Hepatic stellate cell (primary cell): ENCODE measurements around the gene TSPAN15.
"Not testable (repeated sequence)": the region's sequence is repeated elsewhere in the genome, so short reads cannot be mapped to it uniquely, and the experiment has no call there.

Experiments
- DNase-seq: peaks from one replicate; pipeline ENCODE4 v3.0.0; 2011; ENCODE audit warnings: low spot score

Gene TSPAN15

GRCh38 chr10:69503001-69503895 is 52.0 kb downstream of the TSPAN15 start:
- no peak for DNase-seq

GRCh38 chr10:69503896-69504265 is 52.6 kb downstream of the TSPAN15 start:
- DNase-seq, result no peak

- no peak for DNase-seq
Measured at GRCh38 chr10:69504576-69505250, 53.4 kb downstream of the TSPAN15 start.

DNA sequence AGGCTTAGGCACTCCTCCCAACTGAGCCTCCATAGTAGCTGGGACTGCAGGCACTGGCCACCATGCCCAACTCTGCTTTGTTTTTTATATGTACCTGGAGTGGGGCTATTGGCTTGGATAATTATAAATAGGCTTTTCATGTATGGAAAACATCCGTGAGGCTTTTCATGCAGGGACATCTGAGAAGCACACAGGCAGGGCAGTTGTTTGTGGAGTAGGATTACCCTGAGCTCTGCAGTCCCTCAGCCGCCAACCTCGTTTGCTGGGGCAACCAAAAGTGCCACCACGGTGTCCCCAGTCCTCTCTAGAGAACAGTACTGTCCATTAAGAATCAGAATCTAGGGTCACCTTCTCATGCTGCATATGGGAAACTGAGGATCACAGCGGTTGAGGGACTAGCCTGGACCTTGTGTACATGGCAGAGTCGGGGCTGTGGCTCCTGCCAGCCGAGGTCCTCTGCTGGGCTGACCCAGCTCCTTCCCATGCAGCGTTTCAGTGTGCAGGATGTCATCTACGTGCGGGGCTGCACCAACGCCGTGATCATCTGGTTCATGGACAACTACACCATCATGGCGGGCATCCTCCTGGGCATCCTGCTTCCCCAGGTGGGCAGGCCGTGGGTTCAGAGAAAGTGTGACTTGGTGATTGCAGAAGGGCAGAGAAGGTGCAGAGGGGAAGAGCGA is 54.5 kb downstream of the TSPAN15 start:
- no peak for DNase-seq

- peak; percentile 3 for DNase-seq
Measured at GRCh38 chr10:69506487-69506833, 55.2 kb downstream of the TSPAN15 start.

GRCh38 chr10:69506834-69507713 is 55.8 kb downstream of the TSPAN15 start:
- peak; percentile 2 for DNase-seq

- peak; percentile 1 for DNase-seq
Measured at GRCh38 chr10:69508738-69509340, 57.6 kb downstream of the TSPAN15 start.

DNA sequence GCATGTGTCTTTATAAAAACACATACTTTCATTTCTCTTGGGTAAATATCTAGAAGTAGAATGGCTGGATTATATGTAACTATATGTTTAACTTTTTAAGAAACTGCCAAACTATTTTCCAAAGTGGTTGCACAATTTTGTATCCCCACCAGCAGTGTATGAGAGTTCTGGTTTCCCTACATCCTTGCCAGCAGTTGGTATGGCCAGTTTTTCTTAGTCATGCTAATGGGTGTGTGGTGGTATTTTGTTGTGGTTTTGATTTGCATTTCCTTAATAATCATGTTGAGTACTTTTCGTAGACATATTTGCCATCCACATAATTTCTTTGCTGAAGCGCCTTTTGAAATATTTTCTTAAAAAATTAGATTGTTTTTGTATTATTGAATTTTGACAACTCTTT is 61.6 kb downstream of the TSPAN15 start:
- DNase-seq, result no peak

DNA sequence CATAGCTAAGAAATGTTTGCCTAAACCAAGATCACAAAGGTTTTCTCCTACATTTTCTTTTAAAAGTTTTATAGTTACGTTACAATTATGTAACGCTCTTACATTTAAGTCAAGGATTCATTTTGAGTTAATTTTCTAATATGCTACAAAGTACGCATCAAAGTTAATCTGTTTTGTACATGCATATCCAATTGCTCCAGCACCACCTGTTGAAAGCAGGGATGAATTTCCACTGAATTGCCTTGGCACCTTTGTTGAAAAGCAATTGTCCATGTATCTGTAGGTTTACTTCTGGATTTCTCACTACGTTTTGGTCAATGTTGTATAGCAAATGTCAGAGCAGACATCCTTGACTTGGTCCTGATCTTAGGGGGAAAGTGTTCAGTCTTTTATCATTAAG is 62.4 kb downstream of the TSPAN15 start:
- no peak for DNase-seq

GRCh38 chr10:69515699-69516259 is 64.5 kb downstream of the TSPAN15 start:
- peak; percentile 83 for DNase-seq

- DNase-seq, result no peak
Measured at GRCh38 chr10:69516316-69516715, 65.1 kb downstream of the TSPAN15 start.

DNA sequence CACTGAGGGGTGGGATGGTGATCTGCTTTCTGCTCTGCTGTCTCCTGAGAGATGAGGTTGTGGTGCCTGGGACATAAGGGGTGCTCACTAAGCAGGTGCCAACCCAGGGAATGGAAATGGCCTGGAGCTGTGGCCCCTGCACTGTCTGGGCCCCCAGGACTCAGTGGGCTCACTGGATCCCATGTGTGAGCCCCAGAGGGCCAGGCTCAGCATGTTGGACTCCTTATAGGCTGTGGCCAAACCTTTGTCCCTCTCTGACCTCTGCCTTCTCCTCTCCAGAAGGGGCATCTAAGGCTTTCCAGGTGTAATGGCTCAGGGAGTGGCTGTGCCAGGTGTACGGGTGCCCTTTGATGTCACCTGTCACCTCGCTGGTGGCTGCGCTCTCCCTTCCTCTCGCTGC is 65.5 kb downstream of the TSPAN15 start:
- no peak for DNase-seq

DNA sequence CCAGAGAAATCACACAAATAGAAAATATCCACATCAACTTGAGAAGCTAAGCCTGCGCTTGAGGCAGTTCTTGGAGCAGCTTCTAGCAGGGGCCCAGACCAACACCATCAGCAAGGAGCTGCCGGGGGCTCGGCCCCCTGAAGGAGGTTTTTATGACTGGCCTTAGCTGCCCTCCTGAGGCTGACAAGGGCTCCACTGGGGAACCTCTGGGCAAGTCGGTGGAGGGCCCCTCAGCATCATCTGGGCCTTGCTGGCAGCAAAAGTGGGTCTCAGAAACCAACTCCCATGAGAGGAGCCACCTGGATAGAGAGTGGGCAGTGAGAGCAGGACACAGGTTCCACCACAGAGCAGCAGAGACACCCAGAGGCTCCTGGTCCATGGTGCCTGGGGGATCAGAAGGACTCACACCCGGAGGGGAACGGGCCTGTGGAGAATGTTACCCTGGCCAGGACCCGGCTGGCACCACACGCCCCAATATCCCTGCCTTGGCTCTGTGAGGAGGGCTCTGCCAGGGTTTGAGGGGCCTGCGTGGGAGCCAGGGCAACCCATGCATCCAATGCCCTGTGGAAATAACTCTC is 66.1 kb downstream of the TSPAN15 start:
- DNase-seq, result no peak

GRCh38 chr10:69527961-69528360 is 76.7 kb downstream of the TSPAN15 start:
- DNase-seq, result no peak

- DNase-seq, result no peak
Measured at GRCh38 chr10:69533658-69534057, 82.4 kb downstream of the TSPAN15 start.

DNA sequence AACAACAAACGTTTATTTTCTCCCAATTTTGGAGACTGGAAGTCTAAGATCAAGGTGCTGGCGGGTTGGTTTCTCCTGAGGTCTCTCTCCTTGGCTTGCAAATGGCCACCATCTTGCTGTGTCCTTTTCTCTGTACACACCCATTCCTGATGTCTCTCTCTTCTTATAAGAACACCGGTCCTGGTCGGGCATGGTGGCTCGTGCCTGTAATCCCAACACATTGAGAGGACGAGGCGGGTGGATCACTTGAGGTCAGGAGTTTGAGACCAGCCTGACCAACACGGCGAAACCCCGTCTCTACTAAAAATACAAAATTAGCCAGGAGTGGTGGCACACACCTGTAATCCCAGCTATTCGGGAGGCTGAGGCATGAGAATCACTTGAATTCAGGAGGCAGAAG is 85.3 kb downstream of the TSPAN15 start:
- DNase-seq, result not testable (repeated sequence)

DNA sequence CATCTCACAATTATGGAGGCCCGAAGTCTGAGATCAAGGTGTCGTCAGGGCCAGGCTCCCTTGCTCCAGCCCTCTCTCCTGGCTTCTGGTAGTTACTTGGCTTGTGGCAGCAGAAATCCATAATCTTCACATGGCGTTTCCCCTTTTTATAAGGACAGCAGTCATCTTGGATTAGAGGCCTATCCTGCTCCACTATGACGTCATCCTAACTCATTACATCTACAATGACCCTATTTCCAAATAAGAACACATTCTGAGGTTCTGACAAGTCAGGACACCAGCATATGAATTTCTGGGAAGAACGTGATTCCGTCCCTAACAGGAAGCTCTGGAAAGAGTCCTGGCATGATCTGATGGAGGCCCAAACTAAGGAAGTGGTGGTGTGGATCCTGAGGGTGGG is 86.2 kb downstream of the TSPAN15 start:
- DNase-seq, result no peak

- no peak for DNase-seq
Measured at GRCh38 chr10:69538461-69538860, 87.2 kb downstream of the TSPAN15 start.

- DNase-seq, result no peak
Measured at GRCh38 chr10:69541463-69541862, 90.2 kb downstream of the TSPAN15 start.

GRCh38 chr10:69549959-69550358 is 98.7 kb downstream of the TSPAN15 start:
- DNase-seq, result no peak

DNA sequence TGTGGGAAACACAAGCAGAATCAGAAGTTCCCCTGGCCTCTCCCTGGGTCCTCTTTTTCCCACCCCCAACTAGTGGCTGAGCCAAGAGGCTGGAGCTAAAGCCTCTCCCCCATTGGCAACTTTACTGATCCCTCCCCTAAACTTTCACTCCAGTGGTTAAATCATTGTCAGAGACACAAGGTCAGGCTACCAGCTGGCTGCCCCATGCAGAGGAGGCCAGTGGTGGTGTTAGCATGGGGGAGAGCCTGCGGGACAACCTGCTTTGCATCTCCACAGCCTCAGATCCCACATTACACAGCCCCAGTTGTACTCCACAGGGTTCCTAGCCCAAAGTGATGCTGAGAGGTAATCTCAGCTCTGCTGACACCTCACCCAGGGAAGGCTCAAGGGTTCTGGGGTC is 101.0 kb downstream of the TSPAN15 start:
- no peak for DNase-seq
